Measurements from ENCODE around the gene MEGF11.

Gene MEGF11

GRCh38 chr15:66241087-66241907 is 12.3 kb downstream of the MEGF11 start:
- DNase-seq, result no peak

- no peak for DNase-seq
Measured at GRCh38 chr15:66240240-66240794, 13.2 kb downstream of the MEGF11 start.

GRCh38 chr15:66239514-66239913 is 14.0 kb downstream of the MEGF11 start:
- no peak for DNase-seq

GRCh38 chr15:66238318-66238717 is 15.2 kb downstream of the MEGF11 start:
- no peak for DNase-seq

GRCh38 chr15:66237513-66238235 is 15.9 kb downstream of the MEGF11 start:
- no peak for DNase-seq

- DNase-seq, result no peak
Measured at GRCh38 chr15:66236806-66237375, 16.7 kb downstream of the MEGF11 start.

GRCh38 chr15:66235866-66236265 is 17.7 kb downstream of the MEGF11 start:
- DNase-seq, result no peak

GRCh38 chr15:66234798-66235197 is 18.8 kb downstream of the MEGF11 start:
- no peak for DNase-seq

GRCh38 chr15:66233487-66234415 is 19.8 kb downstream of the MEGF11 start:
- no peak for DNase-seq

GRCh38 chr15:66232267-66232625 is 21.3 kb downstream of the MEGF11 start:
- DNase-seq, result no peak

- no peak for DNase-seq
Measured at GRCh38 chr15:66231394-66232266, 21.9 kb downstream of the MEGF11 start.

- DNase-seq, result no peak
Measured at GRCh38 chr15:66229790-66230465, 23.6 kb downstream of the MEGF11 start.

- no peak for DNase-seq
Measured at GRCh38 chr15:66228807-66229735, 24.5 kb downstream of the MEGF11 start.

GRCh38 chr15:66226736-66227135 is 26.8 kb downstream of the MEGF11 start:
- DNase-seq, result no peak

GRCh38 chr15:66225656-66226274 is 27.8 kb downstream of the MEGF11 start:
- DNase-seq, result no peak

- no peak for DNase-seq
Measured at GRCh38 chr15:66224946-66225345, 28.6 kb downstream of the MEGF11 start.

GRCh38 chr15:66222273-66223198 is 31.0 kb downstream of the MEGF11 start:
- DNase-seq, result no peak

All from nucleus accumbens (tissue), 56 donors.